Left lung (tissue), 10 donors: Measurements from ENCODE around the gene AMELX. TPM values are rescaled to one million over a fixed set of nuclear protein-coding genes. Genes with fewer than 3 reads are reported as not detected.

Experiments
- ATAC-seq: fragments of 200-7000 bp; cut with Tn5 transposase; one replicate; pipeline ENCODE4 v1.9.1; 2020; ENCODE audit warnings: moderate library complexity
- DNase-seq, 4 donors: peaks; one replicate each; pipeline ENCODE4 v3.0.0-alpha.2; 2013 to 2020
- H3K27ac ChIP-seq, 2 donors: fragments of 200-600 bp; sonication (generic) in 1 of 2; one replicate each; pipeline versions ENCODE4 v1.5.0 to v1.8.0; 2020 to 2021
- H3K27me3 ChIP-seq, 2 donors: fragments of 200-600 bp; sonication (generic) in 1 of 2; one replicate each; pipeline versions ENCODE4 v1.5.0 to v1.8.0; 2020 to 2021
- H3K36me3 ChIP-seq, 2 donors: fragments of 200-600 bp; sonication (generic) in 1 of 2; one replicate each; pipeline versions ENCODE4 v1.5.0 to v1.8.0; 2020 to 2021
- H3K4me1 ChIP-seq, 2 donors: fragments of 200-600 bp; one replicate each; pipeline ENCODE4 v1.8.0; 2021
- H3K4me3 ChIP-seq, 2 donors: fragments of 200-600 bp; sonication (generic) in 1 of 2; one replicate each; pipeline versions ENCODE4 v1.5.0 to v1.8.0; 2020 to 2021; ENCODE audit warnings: mild to moderate bottlenecking in 1 of 2
- H3K9me3 ChIP-seq, 2 donors: fragments of 200-600 bp; sonication (generic) in 1 of 2; one replicate each; pipeline versions ENCODE4 v1.5.0 to v1.8.0; 2020 to 2021
- intact Hi-C, 2 donors: fragments of 100-400 bp; cut with DNase I; formaldehyde crosslinking; loops; one replicate each; pipeline versions ENCODE4 v1.11.2 to v1.14.2; 2022
- polyA plus RNA-seq, 6 donors: library from polyadenylated mRNA; unstranded; fragments of 120-200 nt; gene quantifications; one replicate each; pipeline ENCODE4 v1.2.1, GENCODE V29; 2013; ENCODE audit not compliant: insufficient read length in 6 of 6
- total RNA-seq, 2 donors: library from RNA; stranded (reverse); fragmentation: NEBNext Ultra II Directional; extraction: Animal tissue kit (Norgen Biotek cat#: 25700); gene quantifications; one replicate each; pipeline ENCODE4 v1.2.1, GENCODE V29; 2021
- TF ChIP-seq, protein P1 (sequence below), 2 donors: fragments of 200-600 bp; sonication (generic) in 1 of 2; IDR thresholded peaks; one replicate each; pipeline versions ENCODE4 v1.5.0 to v1.8.0; 2021; ENCODE audit warnings: antibody characterized with exemption in 2 of 2
- donor health status: DM: no; HTN: yes; CAD: no.
- donor health status: DM: no; HTN: no; CAD: no.

The AMELX gene
- total and polyA plus RNA-seq, 8 donors, result 0.20 to 0.25 (median 0.22) TPM; not detected in 4

DNA sequence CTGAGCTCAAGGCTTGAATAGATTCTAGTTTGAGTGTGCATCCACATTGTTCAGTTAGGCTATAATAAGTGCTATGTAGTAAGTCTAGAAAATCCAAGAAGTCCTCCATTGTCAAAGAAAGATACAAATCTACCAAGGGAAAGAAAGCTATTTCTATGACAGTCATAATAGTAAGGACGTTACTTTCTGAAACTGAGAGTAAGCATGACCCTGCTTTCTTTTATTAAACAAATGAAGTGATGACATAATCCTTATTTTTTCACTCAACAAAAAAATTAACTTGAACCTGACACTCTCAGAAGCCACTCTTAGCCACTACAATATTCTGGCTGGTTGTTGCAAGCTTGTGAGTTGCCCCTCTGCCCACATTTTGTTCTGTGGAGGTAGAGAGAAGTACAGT lies 33.8 kb upstream of the AMELX start:
- TF ChIP-seq, protein P1, sequence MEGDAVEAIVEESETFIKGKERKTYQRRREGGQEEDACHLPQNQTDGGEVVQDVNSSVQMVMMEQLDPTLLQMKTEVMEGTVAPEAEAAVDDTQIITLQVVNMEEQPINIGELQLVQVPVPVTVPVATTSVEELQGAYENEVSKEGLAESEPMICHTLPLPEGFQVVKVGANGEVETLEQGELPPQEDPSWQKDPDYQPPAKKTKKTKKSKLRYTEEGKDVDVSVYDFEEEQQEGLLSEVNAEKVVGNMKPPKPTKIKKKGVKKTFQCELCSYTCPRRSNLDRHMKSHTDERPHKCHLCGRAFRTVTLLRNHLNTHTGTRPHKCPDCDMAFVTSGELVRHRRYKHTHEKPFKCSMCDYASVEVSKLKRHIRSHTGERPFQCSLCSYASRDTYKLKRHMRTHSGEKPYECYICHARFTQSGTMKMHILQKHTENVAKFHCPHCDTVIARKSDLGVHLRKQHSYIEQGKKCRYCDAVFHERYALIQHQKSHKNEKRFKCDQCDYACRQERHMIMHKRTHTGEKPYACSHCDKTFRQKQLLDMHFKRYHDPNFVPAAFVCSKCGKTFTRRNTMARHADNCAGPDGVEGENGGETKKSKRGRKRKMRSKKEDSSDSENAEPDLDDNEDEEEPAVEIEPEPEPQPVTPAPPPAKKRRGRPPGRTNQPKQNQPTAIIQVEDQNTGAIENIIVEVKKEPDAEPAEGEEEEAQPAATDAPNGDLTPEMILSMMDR (IDR thresholded peaks at IDR 0.05), result no peak
- H3K4me1 ChIP-seq, result no peaks in the 10 kb centered on the region
- H3K27me3 ChIP-seq, result no peaks in the 10 kb centered on the region
- no peak for DNase-seq
- no peak overlapping the region for H3K27ac ChIP-seq
- no peak overlapping the region for H3K4me3 ChIP-seq
- H3K36me3 ChIP-seq, result no peaks in the 10 kb centered on the region
- no peaks in the 10 kb centered on the region for H3K9me3 ChIP-seq
- no peak for ATAC-seq
- intact Hi-C loops, result no loop called here

DNA sequence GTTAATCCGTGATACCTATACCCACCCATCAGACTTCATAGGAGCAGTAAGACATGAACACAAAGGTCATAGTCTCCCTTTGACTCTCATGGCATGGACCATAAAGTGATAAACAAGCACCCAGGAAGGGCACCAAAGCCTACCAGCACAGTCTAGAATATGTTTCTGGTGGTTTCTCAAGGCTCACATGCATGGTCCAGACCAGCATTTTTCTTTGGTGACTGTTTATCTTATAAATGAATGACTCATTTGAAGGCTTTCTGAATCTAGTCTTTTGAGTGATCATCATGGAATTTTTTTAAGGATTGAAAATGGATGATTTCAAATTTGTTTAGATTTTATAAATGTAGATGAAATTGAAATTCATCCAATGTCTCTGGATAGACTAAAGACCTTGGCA lies 32.0 kb upstream of the AMELX start:
- DNase-seq, result no peak
- intact Hi-C loops, result no loop called here

DNA sequence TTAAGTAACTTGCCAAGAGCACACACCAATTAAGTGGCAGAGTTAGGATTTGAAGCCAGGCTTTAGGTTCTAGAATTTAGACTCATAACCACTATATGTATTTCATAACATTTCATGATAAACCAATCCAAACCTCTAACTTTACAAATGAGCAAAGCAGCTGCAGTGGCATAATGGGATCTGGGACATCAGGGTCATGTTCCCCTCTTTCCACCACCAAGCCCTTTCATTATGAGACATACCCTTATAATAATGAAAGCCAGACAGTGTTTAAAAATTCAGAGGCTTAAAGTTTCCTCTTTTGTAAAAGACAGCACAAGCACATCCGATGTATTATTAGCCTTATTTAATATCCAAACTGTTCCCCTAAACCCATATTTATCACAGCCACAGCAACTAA lies 28.3 kb upstream of the AMELX start:
- ATAC-seq (no peak), DNase-seq (no peak)
- Histone ChIP-seq H3K4me3 (no peak overlapping the region), H3K9me3 (no peaks in the 10 kb centered on the region), H3K4me1 (no peaks in the 10 kb centered on the region), H3K36me3 (no peaks in the 10 kb centered on the region), H3K27me3 (no peaks in the 10 kb centered on the region), H3K27ac (no peak overlapping the region)
- TF ChIP-seq, protein P1 (IDR thresholded peaks at IDR 0.05), result no peak
- intact Hi-C loops, result no loop called here

More for the DNA sequence above, 32.0 kb upstream of the AMELX start:
- ATAC-seq, result no peak
- Histone ChIP-seq H3K36me3 (no peaks in the 10 kb centered on the region), H3K4me3 (no peak overlapping the region), H3K27me3 (no peaks in the 10 kb centered on the region), H3K27ac (peak overlapping the region in 1 of 2 donors; percentile 19), H3K9me3 (no peaks in the 10 kb centered on the region), H3K4me1 (no peaks in the 10 kb centered on the region)
- TF ChIP-seq, protein P1 (IDR thresholded peaks at IDR 0.05), result no peak

DNA sequence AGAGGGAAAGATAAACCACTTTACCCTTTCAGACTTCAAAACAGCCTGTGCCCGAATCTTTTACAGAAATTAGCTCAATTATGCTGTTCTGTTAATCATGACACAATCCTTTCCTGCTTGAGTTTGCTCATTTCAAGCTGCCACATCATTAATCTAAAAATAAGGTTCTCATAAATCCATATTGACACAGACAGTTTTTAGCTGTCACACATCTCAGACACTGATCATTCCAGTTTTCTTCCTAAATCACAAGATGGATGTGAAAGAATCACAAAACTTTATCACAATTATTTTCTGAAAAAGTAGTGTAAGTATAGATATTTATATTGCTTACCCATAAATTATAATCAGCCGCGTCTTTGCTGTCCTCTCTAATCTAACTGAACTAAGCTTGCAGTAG lies 27.9 kb upstream of the AMELX start:
- DNase-seq (no peak), ATAC-seq (no peak)
- Histone ChIP-seq H3K27ac (no peak overlapping the region), H3K36me3 (no peaks in the 10 kb centered on the region), H3K4me1 (no peaks in the 10 kb centered on the region), H3K9me3 (no peaks in the 10 kb centered on the region), H3K4me3 (no peak overlapping the region), H3K27me3 (no peaks in the 10 kb centered on the region)
- TF ChIP-seq, protein P1 (IDR thresholded peaks at IDR 0.05), result no peak
- intact Hi-C loops, result no loop called here

DNA sequence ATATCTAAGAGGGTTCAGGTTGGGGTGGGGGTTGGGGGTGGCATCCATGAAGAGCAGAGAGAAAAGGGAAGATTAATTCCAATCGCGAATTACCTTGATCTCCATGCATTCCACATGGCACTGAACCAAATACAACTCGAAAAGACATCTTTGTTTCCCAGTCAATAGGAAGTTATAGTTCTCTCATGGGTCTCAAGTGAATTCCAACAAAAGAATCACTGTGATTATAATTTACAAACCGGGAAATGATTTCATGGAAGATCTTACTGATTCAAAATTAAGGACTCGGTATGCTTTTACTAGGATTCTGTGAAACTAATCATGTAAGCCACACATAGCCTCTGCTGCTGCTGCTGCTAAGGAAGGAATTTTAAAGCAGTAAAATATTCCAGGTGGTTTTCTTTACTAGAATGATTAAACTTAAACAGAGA lies 26.6 kb upstream of the AMELX start:
- Histone ChIP-seq H3K4me3 (no peak overlapping the region), H3K27me3 (no peaks in the 10 kb centered on the region), H3K4me1 (no peaks in the 10 kb centered on the region), H3K36me3 (no peaks in the 10 kb centered on the region), H3K9me3 (no peaks in the 10 kb centered on the region), H3K27ac (no peak overlapping the region)
- intact Hi-C loops, result no loop called here
- ATAC-seq (no peak), DNase-seq (no peak)
- TF ChIP-seq, protein P1 (IDR thresholded peaks at IDR 0.05), result no peak
